HG03060 (cell line): ENCODE data around the gene AGAP1.
A peak's percentile ranks its signal among the peaks of the same experiment; 100 is the strongest.

ENCODE experiments used
- ATAC-seq: cut with Tn5 transposase; IDR thresholded peaks from one replicate; pipeline ENCODE4 v1.9.1; 2021; ENCODE audit warnings: low read depth, moderate number of reproducible peaks; ENCODE audit not compliant: unreplicated experiment

AGAP1 gene

GRCh38 chr2:235877275-235877802 lies 383.5 kb downstream of the AGAP1 start:
- ATAC-seq = no peak

- ATAC-seq = no peak
These were observed 385.3 kb downstream of the AGAP1 start for GRCh38 chr2:235879116-235879515.

- no peak for ATAC-seq
These were observed 389.8 kb downstream of the AGAP1 start for GRCh38 chr2:235883675-235884074.

GRCh38 chr2:235889302-235889630 lies 395.4 kb downstream of the AGAP1 start:
- no peak for ATAC-seq

GRCh38 chr2:235893129-235893698 lies 399.4 kb downstream of the AGAP1 start:
- ATAC-seq = no peak

GRCh38 chr2:235894839-235895238 lies 401.0 kb downstream of the AGAP1 start:
- ATAC-seq = no peak

- ATAC-seq = no peak
These were observed 402.2 kb downstream of the AGAP1 start for GRCh38 chr2:235896061-235896460.

GRCh38 chr2:235897992-235898391 lies 404.1 kb downstream of the AGAP1 start:
- ATAC-seq = no peak

- ATAC-seq = no peak
These were observed 404.9 kb downstream of the AGAP1 start for GRCh38 chr2:235898766-235899165.

GRCh38 chr2:235900631-235901030 lies 406.8 kb downstream of the AGAP1 start:
- ATAC-seq = no peak

- no peak for ATAC-seq
These were observed 407.4 kb downstream of the AGAP1 start for GRCh38 chr2:235901243-235901642.

- no peak for ATAC-seq
These were observed 410.1 kb downstream of the AGAP1 start for GRCh38 chr2:235903782-235904584.

- ATAC-seq = no peak
These were observed 410.7 kb downstream of the AGAP1 start for GRCh38 chr2:235904585-235904931.

- ATAC-seq = peak; percentile 95
These were observed 415.0 kb downstream of the AGAP1 start for GRCh38 chr2:235908826-235909225.

- ATAC-seq = no peak
These were observed 415.5 kb downstream of the AGAP1 start for GRCh38 chr2:235909358-235909757.

GRCh38 chr2:235910067-235910466 lies 416.2 kb downstream of the AGAP1 start:
- ATAC-seq = no peak

- no peak for ATAC-seq
These were observed 417.3 kb downstream of the AGAP1 start for GRCh38 chr2:235911125-235911524.

GRCh38 chr2:235911633-235912233 lies 417.9 kb downstream of the AGAP1 start:
- no peak for ATAC-seq

- ATAC-seq = no peak
These were observed 420.9 kb downstream of the AGAP1 start for GRCh38 chr2:235914756-235915155.

GRCh38 chr2:235917506-235917905 lies 423.7 kb downstream of the AGAP1 start:
- no peak for ATAC-seq

- no peak for ATAC-seq
These were observed 425.0 kb downstream of the AGAP1 start for GRCh38 chr2:235918876-235919275.
